Adrenal gland (tissue), 5 donors: ENCODE measurements around the gene BSCL2.
A peak's percentile ranks its signal among the peaks of the same experiment; 100 is the strongest.

Experiments
- POLR2A ChIP-seq, 2 donors: fragments of 450-650 bp; IDR thresholded peaks; one replicate each; pipeline ENCODE4 v1.6.1; 2017; ENCODE audit warnings: antibody characterized with exemption in 2 of 2, mild to moderate bottlenecking in 2 of 2, moderate library complexity in 1 of 2
- TF ChIP-seq, protein P1 (sequence below), 6 experiments: fragments of 450-650 bp in 4 of 6; fragments of 200-600 bp in 2 of 6; sonication (generic) in 1 of 6; IDR thresholded peaks; 1 replicate in 5 of 6; 2 replicates in 1 of 6; pipeline versions ENCODE4 v1.5.1 to v1.8.0; 2016 to 2021; ENCODE audit warnings: antibody characterized with exemption in 6 of 6, mild to moderate bottlenecking in 2 of 6, moderate library complexity in 1 of 6
- donor health status: DM: no; HTN: no; CAD: no.

GRCh38 chr11:62694455-62695167, 12.6 kb downstream of the BSCL2 start:
- TF ChIP-seq, protein P1, sequence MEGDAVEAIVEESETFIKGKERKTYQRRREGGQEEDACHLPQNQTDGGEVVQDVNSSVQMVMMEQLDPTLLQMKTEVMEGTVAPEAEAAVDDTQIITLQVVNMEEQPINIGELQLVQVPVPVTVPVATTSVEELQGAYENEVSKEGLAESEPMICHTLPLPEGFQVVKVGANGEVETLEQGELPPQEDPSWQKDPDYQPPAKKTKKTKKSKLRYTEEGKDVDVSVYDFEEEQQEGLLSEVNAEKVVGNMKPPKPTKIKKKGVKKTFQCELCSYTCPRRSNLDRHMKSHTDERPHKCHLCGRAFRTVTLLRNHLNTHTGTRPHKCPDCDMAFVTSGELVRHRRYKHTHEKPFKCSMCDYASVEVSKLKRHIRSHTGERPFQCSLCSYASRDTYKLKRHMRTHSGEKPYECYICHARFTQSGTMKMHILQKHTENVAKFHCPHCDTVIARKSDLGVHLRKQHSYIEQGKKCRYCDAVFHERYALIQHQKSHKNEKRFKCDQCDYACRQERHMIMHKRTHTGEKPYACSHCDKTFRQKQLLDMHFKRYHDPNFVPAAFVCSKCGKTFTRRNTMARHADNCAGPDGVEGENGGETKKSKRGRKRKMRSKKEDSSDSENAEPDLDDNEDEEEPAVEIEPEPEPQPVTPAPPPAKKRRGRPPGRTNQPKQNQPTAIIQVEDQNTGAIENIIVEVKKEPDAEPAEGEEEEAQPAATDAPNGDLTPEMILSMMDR (IDR thresholded peaks at IDR 0.05): peak; percentile 70 to 88 (median 84)
- TF ChIP-seq POLR2A (IDR thresholded peaks at IDR 0.05): peak in 1 of 2 donors; percentile 15
